ENCODE measurements around the gene STUM.
A peak's percentile ranks its signal among the peaks of the same experiment; 100 is the strongest.
"Not testable (repeated sequence)": the region's sequence is repeated elsewhere in the genome, so short reads cannot be mapped to it uniquely, and the experiment has no call there.

The STUM gene

GRCh38 chr1:226608699-226609505 is 60.3 kb downstream of the STUM start:
- H3K4me3 ChIP-seq (ENCODE audit: low read depth, low read length): no peak overlapping the region
- peak; percentile 86 for TF ChIP-seq CTCF (IDR thresholded peaks at IDR 0.05; ENCODE audit: borderline replicate concordance, insufficient read depth, low read depth, low read length)

- no peak overlapping the region for H3K4me3 ChIP-seq (ENCODE audit: low read depth, low read length)
- TF ChIP-seq CTCF (IDR thresholded peaks at IDR 0.05; ENCODE audit: borderline replicate concordance, insufficient read depth, low read depth, low read length): no peak
Measured at GRCh38 chr1:226609836-226610455, 61.4 kb downstream of the STUM start.

- H3K4me3 ChIP-seq (ENCODE audit: low read depth, low read length): no peak overlapping the region
- no peak for TF ChIP-seq CTCF (IDR thresholded peaks at IDR 0.05; ENCODE audit: borderline replicate concordance, insufficient read depth, low read depth, low read length)
Measured at GRCh38 chr1:226610671-226611070, 62.1 kb downstream of the STUM start.

- TF ChIP-seq CTCF (IDR thresholded peaks at IDR 0.05; ENCODE audit: borderline replicate concordance, insufficient read depth, low read depth, low read length): no peak
- no peak overlapping the region for H3K4me3 ChIP-seq (ENCODE audit: low read depth, low read length)
Measured at GRCh38 chr1:226611301-226611700, 62.7 kb downstream of the STUM start.

- H3K4me3 ChIP-seq (ENCODE audit: low read depth, low read length): not testable (repeated sequence)
Measured at GRCh38 chr1:226611980-226612379, 63.4 kb downstream of the STUM start.

GRCh38 chr1:226615876-226616275 is 67.3 kb downstream of the STUM start:
- no peak overlapping the region for H3K4me3 ChIP-seq (ENCODE audit: low read depth, low read length)

GRCh38 chr1:226616636-226617035 is 68.1 kb downstream of the STUM start:
- no peak for TF ChIP-seq CTCF (IDR thresholded peaks at IDR 0.05; ENCODE audit: borderline replicate concordance, insufficient read depth, low read depth, low read length)
- H3K4me3 ChIP-seq (ENCODE audit: low read depth, low read length): no peak overlapping the region

More at GRCh38 chr1:226615876-226616275, 67.3 kb downstream of the STUM start:
- no peak for TF ChIP-seq CTCF (IDR thresholded peaks at IDR 0.05; ENCODE audit: borderline replicate concordance, insufficient read depth, low read depth, low read length)

Data from GM12875 (cell line).